ENCODE results near the gene FBXL16.
A peak's percentile ranks its signal among the peaks of the same experiment; 100 is the strongest.

FBXL16 gene

GRCh38 chr16:660459-661183 is 45.0 kb downstream of the FBXL16 start:
- H3K4me1 ChIP-seq (ENCODE audit: control insufficient read depth, insufficient read depth, low read length) = peaks cover 12% of the 10 kb centered on the region
- no peaks in the 10 kb centered on the region for H3K36me3 ChIP-seq (ENCODE audit: control insufficient read depth, insufficient read depth, low read length)
- peak overlapping the region; percentile 76 for H3K27ac ChIP-seq (ENCODE audit: low read depth, low read length)
- peak overlapping the region; percentile 52 for H3K4me3 ChIP-seq (ENCODE audit: low read length)
- H3K27me3 ChIP-seq (ENCODE audit: control insufficient read depth, insufficient read depth, low read length) = no peaks in the 10 kb centered on the region
- H3K9ac ChIP-seq (ENCODE audit: low read length) = no peak overlapping the region

- Histone ChIP-seq H3K36me3 (ENCODE audit: control insufficient read depth, insufficient read depth, low read length) (no peaks in the 10 kb centered on the region), H3K27me3 (ENCODE audit: control insufficient read depth, insufficient read depth, low read length) (no peaks in the 10 kb centered on the region), H3K4me3 (ENCODE audit: low read length) (peak overlapping the region; percentile 52), H3K27ac (ENCODE audit: low read depth, low read length) (peak overlapping the region; percentile 76), H3K9ac (ENCODE audit: low read length) (no peak overlapping the region), H3K4me1 (ENCODE audit: control insufficient read depth, insufficient read depth, low read length) (peaks cover 12% of the 10 kb centered on the region)
These were observed 45.5 kb downstream of the FBXL16 start for GRCh38 chr16:660132-660458.

DNA sequence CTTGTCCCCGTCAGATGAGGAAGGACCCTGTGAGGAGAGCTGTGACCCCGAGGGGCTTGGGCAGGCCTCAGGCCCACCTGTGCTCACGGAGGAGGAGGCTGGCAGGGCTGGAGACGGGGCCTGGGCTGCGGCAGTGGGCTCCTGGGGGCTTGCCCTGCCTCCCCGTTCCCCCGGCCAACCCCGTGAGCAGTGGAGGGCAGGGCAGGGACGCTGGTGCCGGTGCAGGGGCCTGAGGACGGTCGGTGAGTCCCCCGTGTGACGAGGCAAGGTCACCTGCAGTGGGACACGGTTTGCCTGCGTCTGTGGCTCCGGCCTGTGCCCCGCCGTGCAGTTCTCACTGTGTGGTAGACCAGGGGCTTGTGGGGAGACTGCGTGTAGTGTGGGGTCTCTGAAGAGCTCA is 46.0 kb downstream of the FBXL16 start:
- no peaks in the 10 kb centered on the region for H3K27me3 ChIP-seq (ENCODE audit: control insufficient read depth, insufficient read depth, low read length)
- no peak overlapping the region for H3K4me3 ChIP-seq (ENCODE audit: low read length)
- H3K4me1 ChIP-seq (ENCODE audit: control insufficient read depth, insufficient read depth, low read length) = peaks cover 12% of the 10 kb centered on the region
- no peak overlapping the region for H3K27ac ChIP-seq (ENCODE audit: low read depth, low read length)
- no peaks in the 10 kb centered on the region for H3K36me3 ChIP-seq (ENCODE audit: control insufficient read depth, insufficient read depth, low read length)
- no peak overlapping the region for H3K9ac ChIP-seq (ENCODE audit: low read length)

- no peak overlapping the region for H3K9ac ChIP-seq (ENCODE audit: low read length)
- H3K27ac ChIP-seq (ENCODE audit: low read depth, low read length) = no peak overlapping the region
- H3K4me1 ChIP-seq (ENCODE audit: control insufficient read depth, insufficient read depth, low read length) = peaks cover 12% of the 10 kb centered on the region
- no peaks in the 10 kb centered on the region for H3K36me3 ChIP-seq (ENCODE audit: control insufficient read depth, insufficient read depth, low read length)
- H3K27me3 ChIP-seq (ENCODE audit: control insufficient read depth, insufficient read depth, low read length) = no peaks in the 10 kb centered on the region
- H3K4me3 ChIP-seq (ENCODE audit: low read length) = no peak overlapping the region
These were observed 46.7 kb downstream of the FBXL16 start for GRCh38 chr16:658679-659571.

GRCh38 chr16:657487-657886 is 48.1 kb downstream of the FBXL16 start:
- Histone ChIP-seq H3K4me1 (ENCODE audit: control insufficient read depth, insufficient read depth, low read length) (peaks cover 12% of the 10 kb centered on the region), H3K4me3 (ENCODE audit: low read length) (no peak overlapping the region), H3K9ac (ENCODE audit: low read length) (no peak overlapping the region), H3K27ac (ENCODE audit: low read depth, low read length) (no peak overlapping the region), H3K36me3 (ENCODE audit: control insufficient read depth, insufficient read depth, low read length) (no peaks in the 10 kb centered on the region), H3K27me3 (ENCODE audit: control insufficient read depth, insufficient read depth, low read length) (no peaks in the 10 kb centered on the region)

GRCh38 chr16:654034-654433 is 51.6 kb downstream of the FBXL16 start:
- Histone ChIP-seq H3K27ac (ENCODE audit: low read depth, low read length) (no peak overlapping the region), H3K4me3 (ENCODE audit: low read length) (no peak overlapping the region), H3K36me3 (ENCODE audit: control insufficient read depth, insufficient read depth, low read length) (no peaks in the 10 kb centered on the region), H3K4me1 (ENCODE audit: control insufficient read depth, insufficient read depth, low read length) (peaks cover 3% of the 10 kb centered on the region), H3K9ac (ENCODE audit: low read length) (no peak overlapping the region), H3K27me3 (ENCODE audit: control insufficient read depth, insufficient read depth, low read length) (no peaks in the 10 kb centered on the region)

DNA sequence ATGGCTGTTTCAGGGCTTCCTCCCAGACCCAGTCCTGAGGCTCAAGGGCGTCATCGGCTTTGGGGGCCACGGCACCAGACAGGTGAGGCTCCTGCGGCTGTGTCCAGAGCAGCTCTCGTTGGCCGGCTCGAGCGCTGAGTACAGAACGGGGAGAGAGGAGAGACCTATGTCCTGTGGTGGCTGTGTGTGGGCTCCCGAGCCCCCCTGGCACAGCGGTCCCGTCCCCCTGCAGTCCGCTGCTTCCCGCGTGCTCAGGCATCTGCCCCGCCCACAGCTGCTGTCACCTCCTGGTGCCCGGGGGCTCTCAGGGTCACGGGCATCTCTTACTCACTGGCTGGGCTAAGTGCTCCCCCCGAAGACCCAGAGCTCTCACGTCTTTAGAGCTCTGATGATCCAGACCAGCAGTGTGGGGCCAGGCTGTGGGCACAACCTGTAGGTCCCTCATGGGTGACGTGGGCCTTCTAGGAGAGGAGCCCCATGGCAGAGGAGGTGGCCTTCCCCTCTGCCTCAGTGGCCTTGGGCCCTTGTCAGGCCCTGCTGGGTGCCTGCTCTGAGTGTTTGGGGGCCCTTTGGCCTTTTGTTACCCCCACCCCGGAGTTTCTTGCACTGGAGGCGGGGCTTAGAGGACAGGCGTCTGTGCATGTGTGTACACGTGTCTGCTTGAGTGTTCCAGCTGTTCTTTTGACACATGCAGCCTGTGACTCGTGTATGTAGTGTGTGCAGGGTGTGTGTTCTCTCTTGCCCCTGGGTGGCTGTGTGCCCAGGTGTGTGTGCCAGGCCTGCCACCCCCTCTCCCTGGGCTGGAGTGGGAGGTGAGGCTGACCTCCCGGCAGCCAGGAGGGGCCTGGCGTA is 52.9 kb downstream of the FBXL16 start:
- H3K27ac ChIP-seq (ENCODE audit: low read depth, low read length) = no peak overlapping the region
- H3K9ac ChIP-seq (ENCODE audit: low read length) = no peak overlapping the region
- no peaks in the 10 kb centered on the region for H3K36me3 ChIP-seq (ENCODE audit: control insufficient read depth, insufficient read depth, low read length)
- peaks cover 12% of the 10 kb centered on the region for H3K4me1 ChIP-seq (ENCODE audit: control insufficient read depth, insufficient read depth, low read length)
- no peaks in the 10 kb centered on the region for H3K27me3 ChIP-seq (ENCODE audit: control insufficient read depth, insufficient read depth, low read length)
- no peak overlapping the region for H3K4me3 ChIP-seq (ENCODE audit: low read length)

DNA sequence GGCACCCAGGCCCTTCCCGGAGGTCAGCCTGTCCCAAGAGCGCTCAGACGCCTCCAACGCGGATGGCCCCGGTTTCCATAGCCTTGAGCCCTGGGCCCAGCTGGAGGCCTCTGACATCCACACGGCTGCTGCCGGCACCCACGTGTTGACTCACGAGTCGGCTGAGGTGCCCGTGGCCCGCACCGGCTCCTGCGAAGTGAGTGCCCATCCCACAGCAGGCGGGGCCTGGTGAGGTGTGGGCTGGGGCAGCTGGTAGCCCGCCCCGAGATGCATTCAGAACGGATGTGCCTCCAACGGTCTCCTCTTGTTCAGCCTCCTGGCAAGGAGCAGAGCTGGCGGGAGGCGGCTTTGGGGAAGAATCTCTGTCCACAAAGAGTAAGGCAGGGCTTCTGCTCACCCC is 53.8 kb downstream of the FBXL16 start:
- no peaks in the 10 kb centered on the region for H3K27me3 ChIP-seq (ENCODE audit: control insufficient read depth, insufficient read depth, low read length)
- no peaks in the 10 kb centered on the region for H3K36me3 ChIP-seq (ENCODE audit: control insufficient read depth, insufficient read depth, low read length)
- H3K4me3 ChIP-seq (ENCODE audit: low read length) = no peak overlapping the region
- H3K27ac ChIP-seq (ENCODE audit: low read depth, low read length) = no peak overlapping the region
- no peak overlapping the region for H3K9ac ChIP-seq (ENCODE audit: low read length)
- H3K4me1 ChIP-seq (ENCODE audit: control insufficient read depth, insufficient read depth, low read length) = peaks cover 12% of the 10 kb centered on the region

GRCh38 chr16:649631-650030 is 56.0 kb downstream of the FBXL16 start:
- Histone ChIP-seq H3K4me1 (ENCODE audit: control insufficient read depth, insufficient read depth, low read length) (peaks cover 12% of the 10 kb centered on the region), H3K27ac (ENCODE audit: low read depth, low read length) (no peak overlapping the region), H3K36me3 (ENCODE audit: control insufficient read depth, insufficient read depth, low read length) (no peaks in the 10 kb centered on the region)

GRCh38 chr16:648781-649589 is 56.6 kb downstream of the FBXL16 start, which contains the start of gene WDR90:
Gene WDR90, plus strand, starts transcription at chr16:649365. Its CDS starts 52 bp downstream, at chr16:649417.
- Histone ChIP-seq H3K36me3 (ENCODE audit: control insufficient read depth, insufficient read depth, low read length) (no peaks in the 10 kb centered on the region), H3K27me3 (ENCODE audit: control insufficient read depth, insufficient read depth, low read length) (no peaks in the 10 kb centered on the region), H3K27ac (ENCODE audit: low read depth, low read length) (peak within 1 kb of the TSS; percentile 87), H3K4me3 (ENCODE audit: low read length) (peak within 1 kb of the TSS; percentile 80), H3K4me1 (ENCODE audit: control insufficient read depth, insufficient read depth, low read length) (peaks cover 12% of the 10 kb centered on the region), H3K9ac (ENCODE audit: low read length) (peak within 1 kb of the TSS; percentile 86)

More at GRCh38 chr16:649631-650030, 56.0 kb downstream of the FBXL16 start:
- peak overlapping the region; percentile 80 for H3K4me3 ChIP-seq (ENCODE audit: low read length)
- no peak overlapping the region for H3K9ac ChIP-seq (ENCODE audit: low read length)
- H3K27me3 ChIP-seq (ENCODE audit: control insufficient read depth, insufficient read depth, low read length) = no peaks in the 10 kb centered on the region

- Histone ChIP-seq H3K4me3 (ENCODE audit: low read length) (peak overlapping the region; percentile 80), H3K4me1 (ENCODE audit: control insufficient read depth, insufficient read depth, low read length) (peaks cover 12% of the 10 kb centered on the region), H3K27ac (ENCODE audit: low read depth, low read length) (peak overlapping the region; percentile 87), H3K27me3 (ENCODE audit: control insufficient read depth, insufficient read depth, low read length) (no peaks in the 10 kb centered on the region), H3K36me3 (ENCODE audit: control insufficient read depth, insufficient read depth, low read length) (no peaks in the 10 kb centered on the region), H3K9ac (ENCODE audit: low read length) (peak overlapping the region; percentile 86)
These were observed 57.4 kb downstream of the FBXL16 start for GRCh38 chr16:648071-648780.
